Thyroid gland (tissue), 4 donors: ENCODE results near the gene VPS18.

Source experiments
- CTCF ChIP-seq, 6 experiments: fragments of 200-600 bp in 3 of 6; fragments of 450-650 bp in 3 of 6; sonication (generic) in 3 of 6; IDR thresholded peaks; one replicate each; pipeline ENCODE4 v1.5.1; 2016 to 2019; ENCODE audit warnings: antibody characterized with exemption in 6 of 6, mild to moderate bottlenecking in 2 of 6, inconsistent platforms in 1 of 6, moderate library complexity in 1 of 6
- POLR2A ChIP-seq, 2 donors: fragments of 450-650 bp; IDR thresholded peaks; one replicate each; pipeline ENCODE4 v1.6.1; 2017; ENCODE audit warnings: antibody characterized with exemption in 2 of 2, mild to moderate bottlenecking in 2 of 2, moderate library complexity in 1 of 2

- TF ChIP-seq CTCF (IDR thresholded peaks at IDR 0.05) = peak; percentile 27 to 74 (median 64)
- no peak for TF ChIP-seq POLR2A (IDR thresholded peaks at IDR 0.05)
Observed at GRCh38 chr15:40891810-40892446, 2.3 kb upstream of the VPS18 start.
